Prostate gland (tissue), 1 donor: ENCODE data around the gene FTL.

ENCODE experiments used
- POLR2A ChIP-seq: fragments of 450-650 bp; IDR thresholded peaks from one replicate; pipeline ENCODE4 v1.6.1; 2016; ENCODE audit warnings: antibody characterized with exemption, mild to moderate bottlenecking
- POLR2AphosphoS5 ChIP-seq: sonication (generic); formaldehyde crosslinking; IDR thresholded peaks from one replicate; pipeline ENCODE4 v1.6.1; 2017; ENCODE audit warnings: antibody characterized with exemption

- TF ChIP-seq POLR2AphosphoS5 (peak; percentile 94), POLR2A (peak; percentile 18)
Observed at GRCh38 chr19:48926909-48927308, 38.2 kb upstream of the FTL start.
